Activated T-cell treated with anti-CD3 and anti-CD28 coated beads, Interleukin-2, amount 50 U/mL, for 48 hours (primary cell): ENCODE measurements around the gene ZCCHC18.

Source experiments
- DNase-seq, 2 experiments: peaks; one replicate each; pipeline ENCODE4 v3.0.0-alpha.2; 2020

ZCCHC18 gene

GRCh38 chrX:104134583-104135261 lies 22.4 kb downstream of the ZCCHC18 start:
- no peak for DNase-seq

- DNase-seq = no peak
Measured at GRCh38 chrX:104135677-104136076, 23.4 kb downstream of the ZCCHC18 start.

GRCh38 chrX:104136241-104137019 lies 24.1 kb downstream of the ZCCHC18 start:
- peak; percentile 57 to 62 for DNase-seq

- DNase-seq = no peak
Measured at GRCh38 chrX:104137496-104137895, 25.2 kb downstream of the ZCCHC18 start.

- DNase-seq = no peak
Measured at GRCh38 chrX:104141087-104141760, 28.9 kb downstream of the ZCCHC18 start.

- DNase-seq = no peak
Measured at GRCh38 chrX:104151037-104151436, 38.7 kb downstream of the ZCCHC18 start.

GRCh38 chrX:104156630-104157529 lies 44.6 kb downstream of the ZCCHC18 start, which contains the start of gene SLC25A53:
SLC25A53 (minus strand) TSS chrX:104157009; CDS start chrX:104105257, 51,752 bp downstream.
- peak; percentile 80 to 82 for DNase-seq
